ENCODE results near the gene ENPP4. TPM values are rescaled to one million over a fixed set of nuclear protein-coding genes. Genes with fewer than 3 reads are reported as not detected.

The ENPP4 gene
- total RNA-seq, 1 experiment from 2014 or later, result 2.8 TPM

- TF ChIP-seq IRF1 (CRISPR knock-in tag; IDR thresholded peaks at IDR 0.05) (no peak), USF2 (CRISPR knock-in tag; IDR thresholded peaks at IDR 0.05) (no peak), GRHL2 (CRISPR knock-in tag; IDR thresholded peaks at IDR 0.05; ENCODE audit: insufficient replicate concordance, severe bottlenecking) (no peak), FOXK1 (CRISPR knock-in tag; IDR thresholded peaks at IDR 0.05) (no peak), ZNF512 (CRISPR knock-in tag; IDR thresholded peaks at IDR 0.05; ENCODE audit: borderline replicate concordance) (no peak), PREB (CRISPR knock-in tag; IDR thresholded peaks at IDR 0.05; ENCODE audit: borderline replicate concordance) (no peak), NFE2L1 (CRISPR knock-in tag; IDR thresholded peaks at IDR 0.05) (no peak)
Observed at GRCh38 chr6:46172176-46172575, 42.4 kb downstream of the ENPP4 start (continued).

- no peak for DNase-seq (ENCODE audit: low spot score)
- no peak overlapping the region for H3K27ac Mint-ChIP-seq
- ChIA-PET POLR2A (no interaction called here), CTCF (no interaction called here)
- ATAC-seq, result no peak
- no peaks in the 10 kb centered on the region for H3K9me3 Mint-ChIP-seq
- H3K27me3 Mint-ChIP-seq (ENCODE audit: low read depth), result peaks cover 6% of the 10 kb centered on the region
- peaks cover 15% of the 10 kb centered on the region for H3K4me1 Mint-ChIP-seq
- no peaks in the 10 kb centered on the region for H3K36me3 Mint-ChIP-seq
- no peak overlapping the region for H3K4me3 Mint-ChIP-seq
- TF ChIP-seq ZNF512 (CRISPR knock-in tag; IDR thresholded peaks at IDR 0.05; ENCODE audit: borderline replicate concordance) (no peak), GRHL2 (CRISPR knock-in tag; IDR thresholded peaks at IDR 0.05; ENCODE audit: insufficient replicate concordance, severe bottlenecking) (no peak), NFYB (CRISPR knock-in tag; conservative IDR thresholded peaks at IDR 0.05; ENCODE audit: low read depth) (no peak), GABPB1 (CRISPR knock-in tag; IDR thresholded peaks at IDR 0.05) (no peak), CREB1 (CRISPR knock-in tag; IDR thresholded peaks at IDR 0.05) (no peak), AFF4 (CRISPR knock-in tag; IDR thresholded peaks at IDR 0.05; ENCODE audit: borderline replicate concordance) (no peak), NFATC4 (CRISPR knock-in tag; IDR thresholded peaks at IDR 0.05) (no peak), PREB (CRISPR knock-in tag; IDR thresholded peaks at IDR 0.05; ENCODE audit: borderline replicate concordance) (no peak), PRDM15 (CRISPR knock-in tag; IDR thresholded peaks at IDR 0.05) (no peak), TEAD1 (CRISPR knock-in tag; IDR thresholded peaks at IDR 0.05) (no peak), TEAD4 (CRISPR knock-in tag; IDR thresholded peaks at IDR 0.05) (no peak), E2F1 (CRISPR knock-in tag; IDR thresholded peaks at IDR 0.05) (no peak), ZBTB21 (CRISPR knock-in tag; IDR thresholded peaks at IDR 0.05; ENCODE audit: borderline replicate concordance) (no peak), PRRX2 (CRISPR knock-in tag; IDR thresholded peaks at IDR 0.05) (no peak), ZNF232 (CRISPR knock-in tag; IDR thresholded peaks at IDR 0.05) (no peak), OVOL2 (CRISPR knock-in tag; IDR thresholded peaks at IDR 0.05; ENCODE audit: borderline replicate concordance) (no peak)
Observed at GRCh38 chr6:46174904-46175303, 45.1 kb downstream of the ENPP4 start.

Measured in WTC11 (cell line).